Measurements from ENCODE around the gene RFC1. TPM values are rescaled to one million over a fixed set of nuclear protein-coding genes. Genes with fewer than 3 reads are reported as not detected.
"Not testable (repeated sequence)": the region's sequence is repeated elsewhere in the genome, so short reads cannot be mapped to it uniquely, and the experiment has no call there.

The RFC1 gene
- total and polyA plus RNA-seq, 4 donors = 11.0 to 75.3 (median 25.9) TPM

GRCh38 chr4:39357002-39357401 is 9.2 kb downstream of the RFC1 start:
- Histone ChIP-seq H3K27ac (ENCODE audit: low read depth in 1 of 2, low read length in 1 of 2) (no peak overlapping the region), H3K27me3 (ENCODE audit: control insufficient read depth in 3 of 3, insufficient read depth in 3 of 3, low read length in 2 of 3) (no peaks in the 10 kb centered on the region), H3K4me1 (ENCODE audit: control insufficient read depth in 5 of 5, insufficient read depth in 5 of 5, low read length in 5 of 5) (peaks cover 3 to 8% (median 7%) of the 10 kb centered on the region in 5 donors), H3K9me3 (ENCODE audit: control insufficient read depth in 4 of 4, insufficient read depth in 3 of 4, low read length in 3 of 4) (no peaks in the 10 kb centered on the region), H3K9ac (ENCODE audit: insufficient read depth in 1 of 2, low read length in 2 of 2) (no peak overlapping the region), H3K4me3 (no peak overlapping the region), H3K36me3 (ENCODE audit: control insufficient read depth in 4 of 4, insufficient read depth in 4 of 4, low read length in 4 of 4) (peaks cover 0 to 2% (median 0%) of the 10 kb centered on the region in 4 donors)
- WGBS, 2 donors = 84 to 97% methylated on average over 1 of the region's 1 CpG
- ATAC-seq (ENCODE audit: insufficient read depth, low FRiP score) (no peak), DNase-seq (no peak)
- TF ChIP-seq CTCF (IDR thresholded peaks at IDR 0.05; ENCODE audit: control extremely low read depth, extremely low read depth) = no peak

GRCh38 chr4:39354254-39354552 is 12.0 kb downstream of the RFC1 start:
- H3K27ac ChIP-seq (ENCODE audit: low read depth in 1 of 2, low read length in 1 of 2) = peak overlapping the region in 1 of 2 donors; percentile 40
- no peak for TF ChIP-seq CTCF (IDR thresholded peaks at IDR 0.05; ENCODE audit: control extremely low read depth, extremely low read depth)
- DNase-seq = peak in 2 of 3 donors; percentile 18 to 19
- ATAC-seq (ENCODE audit: insufficient read depth, low FRiP score) = no peak
- no peaks in the 10 kb centered on the region for H3K27me3 ChIP-seq (ENCODE audit: control insufficient read depth in 3 of 3, insufficient read depth in 3 of 3, low read length in 2 of 3)
- peak overlapping the region in 1 of 2 donors; percentile 73 for H3K9ac ChIP-seq (ENCODE audit: insufficient read depth in 1 of 2, low read length in 2 of 2)
- 5 to 17% methylated on average over 1 of the region's 1 CpG for WGBS, 2 donors
- no peak overlapping the region for H3K4me3 ChIP-seq
- H3K36me3 ChIP-seq (ENCODE audit: control insufficient read depth in 4 of 4, insufficient read depth in 4 of 4, low read length in 4 of 4) = peaks cover 1 to 19% (median 6%) of the 10 kb centered on the region in 4 donors
- H3K9me3 ChIP-seq (ENCODE audit: control insufficient read depth in 4 of 4, insufficient read depth in 3 of 4, low read length in 3 of 4) = no peaks in the 10 kb centered on the region
- peaks cover 3 to 8% (median 7%) of the 10 kb centered on the region in 5 donors for H3K4me1 ChIP-seq (ENCODE audit: control insufficient read depth in 5 of 5, insufficient read depth in 5 of 5, low read length in 5 of 5)

- DNase-seq (peak in 2 of 3 donors; percentile 43 to 44), ATAC-seq (ENCODE audit: insufficient read depth, low FRiP score) (peak; percentile 81)
- Histone ChIP-seq H3K4me3 (no peak overlapping the region), H3K27me3 (ENCODE audit: control insufficient read depth in 3 of 3, insufficient read depth in 3 of 3, low read length in 2 of 3) (no peaks in the 10 kb centered on the region), H3K9ac (ENCODE audit: insufficient read depth in 1 of 2, low read length in 2 of 2) (peak overlapping the region; percentile 31 to 73), H3K9me3 (ENCODE audit: control insufficient read depth in 4 of 4, insufficient read depth in 3 of 4, low read length in 3 of 4) (no peaks in the 10 kb centered on the region), H3K27ac (ENCODE audit: low read depth in 1 of 2, low read length in 1 of 2) (peak overlapping the region in 1 of 2 donors; percentile 40), H3K4me1 (ENCODE audit: control insufficient read depth in 5 of 5, insufficient read depth in 5 of 5, low read length in 5 of 5) (peaks cover 3 to 8% (median 7%) of the 10 kb centered on the region in 5 donors), H3K36me3 (ENCODE audit: control insufficient read depth in 4 of 4, insufficient read depth in 4 of 4, low read length in 4 of 4) (peaks cover 1 to 24% (median 9%) of the 10 kb centered on the region in 4 donors)
- TF ChIP-seq CTCF (IDR thresholded peaks at IDR 0.05; ENCODE audit: control extremely low read depth, extremely low read depth) = no peak
- WGBS, 2 donors = 3% methylated on average over 5 of the region's 5 CpGs
Observed at GRCh38 chr4:39353478-39354253, 12.5 kb downstream of the RFC1 start.

- not testable (repeated sequence) for H3K9me3 ChIP-seq (ENCODE audit: control insufficient read depth in 4 of 4, insufficient read depth in 3 of 4, low read length in 3 of 4); H3K4me1 ChIP-seq (ENCODE audit: control insufficient read depth in 5 of 5, insufficient read depth in 5 of 5, low read length in 5 of 5); H3K27me3 ChIP-seq (ENCODE audit: control insufficient read depth in 3 of 3, insufficient read depth in 3 of 3, low read length in 2 of 3); DNase-seq; H3K9ac ChIP-seq (ENCODE audit: insufficient read depth in 1 of 2, low read length in 2 of 2); H3K4me3 ChIP-seq; ATAC-seq (ENCODE audit: insufficient read depth, low FRiP score)
- Histone ChIP-seq H3K27ac (ENCODE audit: low read depth in 1 of 2, low read length in 1 of 2) (peak overlapping the region in 1 of 2 donors; percentile 88), H3K36me3 (ENCODE audit: control insufficient read depth in 4 of 4, insufficient read depth in 4 of 4, low read length in 4 of 4) (peaks cover 1 to 24% (median 10%) of the 10 kb centered on the region in 4 donors)
- WGBS, 2 donors = 46 to 55% methylated on average over 6 of the region's 6 CpGs
Observed at GRCh38 chr4:39353149-39353477, 13.0 kb downstream of the RFC1 start.

Measured in lung (tissue), 12 donors.